Measurements from ENCODE around the gene ZBTB48. TPM values are rescaled to one million over a fixed set of nuclear protein-coding genes. Genes with fewer than 3 reads are reported as not detected.

ZBTB48 gene
- total RNA-seq, 1 experiment from 2014 or later = 41.9 TPM

DNA sequence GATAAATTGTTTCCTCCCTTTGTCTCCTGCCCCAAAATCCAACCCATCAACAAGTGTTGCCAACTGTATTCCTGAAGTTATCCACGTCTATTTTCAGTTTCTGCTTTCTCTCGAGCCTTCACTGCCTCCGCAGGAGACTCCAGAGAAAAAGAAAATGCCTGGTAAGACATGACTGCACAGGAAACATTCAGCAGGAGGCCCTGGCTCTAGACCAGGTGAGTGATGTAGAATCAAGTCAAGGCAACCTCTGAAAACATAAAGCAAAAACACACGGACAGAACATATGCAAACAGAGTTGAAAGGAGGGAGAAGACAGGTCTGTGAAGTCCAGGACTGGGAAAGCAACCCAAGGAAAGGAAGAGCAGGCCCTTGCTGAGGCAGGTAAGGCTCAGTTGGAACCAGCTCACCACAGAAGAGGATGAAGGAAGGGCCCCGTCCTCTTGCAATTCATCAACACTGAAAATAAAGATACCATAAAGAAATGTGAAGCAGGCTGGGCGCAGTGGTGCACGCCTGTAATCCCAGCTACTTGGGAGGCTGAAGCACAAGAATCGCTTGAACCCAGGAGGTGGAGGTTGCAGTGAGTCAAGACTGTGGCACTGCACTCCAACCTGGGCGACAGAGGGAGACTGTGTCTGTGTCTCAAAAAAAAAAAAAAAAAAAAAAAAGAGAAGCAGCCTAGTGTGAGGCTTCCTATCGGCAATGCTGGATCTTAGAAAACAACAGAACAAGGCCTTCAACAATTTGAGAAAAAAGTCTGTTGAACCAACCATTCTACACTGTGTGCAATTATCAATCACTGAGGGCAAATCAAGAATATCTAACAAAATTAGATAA, 34.3 kb upstream of the ZBTB48 start:
- no peak overlapping the region for H2AFZ ChIP-seq (ENCODE audit: low read depth, low read length, poor library complexity, severe bottlenecking)
- peaks cover 12% of the 10 kb centered on the region; the same call in 1 of the 2 replicates for H4K20me1 ChIP-seq (ENCODE audit: insufficient read depth)
- intact Hi-C loops (cut with micrococcal nuclease) = no loop called here
- peaks cover 45 to 59% of the 10 kb centered on the region in 2 experiments for H3K36me3 ChIP-seq (ENCODE audit: control insufficient read depth in 1 of 2, insufficient read depth in 2 of 2, low read length in 2 of 2)
- no peak overlapping the region for H3K9ac ChIP-seq (ENCODE audit: low read length)
- RAD21 ChIA-PET (ENCODE audit: low non-redundant PET in 1 of 2, low total read pairs in 2 of 2, uncharacterized antibody in 2 of 2, unreplicated experiment in 2 of 2) = no interaction called here
- no peaks in the 10 kb centered on the region for H3K27me3 ChIP-seq (ENCODE audit: insufficient read depth, low read length)
- TF ChIP-seq SP1 (IDR thresholded peaks at IDR 0.05; ENCODE audit: low read depth) (no peak), TCF7L2 (IDR thresholded peaks at IDR 0.05; ENCODE audit: borderline replicate concordance, extremely low read depth, insufficient read depth, insufficient read length) (no peak), JUND (IDR thresholded peaks at IDR 0.05) (no peak), SRF (IDR thresholded peaks at IDR 0.05; ENCODE audit: low read depth) (no peak), SIN3A (IDR thresholded peaks at IDR 0.05; ENCODE audit: low read depth) (no peak)
- TF ChIP-seq, protein P1, sequence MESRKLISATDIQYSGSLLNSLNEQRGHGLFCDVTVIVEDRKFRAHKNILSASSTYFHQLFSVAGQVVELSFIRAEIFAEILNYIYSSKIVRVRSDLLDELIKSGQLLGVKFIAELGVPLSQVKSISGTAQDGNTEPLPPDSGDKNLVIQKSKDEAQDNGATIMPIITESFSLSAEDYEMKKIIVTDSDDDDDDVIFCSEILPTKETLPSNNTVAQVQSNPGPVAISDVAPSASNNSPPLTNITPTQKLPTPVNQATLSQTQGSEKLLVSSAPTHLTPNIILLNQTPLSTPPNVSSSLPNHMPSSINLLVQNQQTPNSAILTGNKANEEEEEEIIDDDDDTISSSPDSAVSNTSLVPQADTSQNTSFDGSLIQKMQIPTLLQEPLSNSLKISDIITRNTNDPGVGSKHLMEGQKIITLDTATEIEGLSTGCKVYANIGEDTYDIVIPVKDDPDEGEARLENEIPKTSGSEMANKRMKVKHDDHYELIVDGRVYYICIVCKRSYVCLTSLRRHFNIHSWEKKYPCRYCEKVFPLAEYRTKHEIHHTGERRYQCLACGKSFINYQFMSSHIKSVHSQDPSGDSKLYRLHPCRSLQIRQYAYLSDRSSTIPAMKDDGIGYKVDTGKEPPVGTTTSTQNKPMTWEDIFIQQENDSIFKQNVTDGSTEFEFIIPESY (IDR thresholded peaks at IDR 0.05; ENCODE audit: extremely low read depth, insufficient replicate concordance, low read length) = no peak
- H3K9me3 ChIP-seq (ENCODE audit: control insufficient read depth in 1 of 2, insufficient read depth in 1 of 2, low read depth in 1 of 2, low read length in 2 of 2) = no peaks in the 10 kb centered on the region
- POLR2A ChIA-PET = no interaction called here
- BruUV-seq (replicated peaks) = no TSS peak
- no peak for DNase-seq (ENCODE audit: low read depth, low spot score)
- no peak for ATAC-seq
- no peaks in the 10 kb centered on the region for H3K9me2 ChIP-seq (ENCODE audit: insufficient read depth)
- no peak overlapping the region for H3K27ac ChIP-seq (ENCODE audit: low read depth, low read length)
- H3K4me1 ChIP-seq (ENCODE audit: control insufficient read depth in 1 of 2, insufficient read depth in 2 of 2, low read length in 2 of 2) = no peaks in the 10 kb centered on the region
- peaks cover 46% of the 10 kb centered on the region for H3K79me2 ChIP-seq (ENCODE audit: insufficient read depth, low read length)
- no peak overlapping the region for H3K4me3 ChIP-seq (replicated peaks in 1 of 2; ENCODE audit: low read depth in 1 of 2, low read length in 2 of 2)
- CTCF ChIA-PET = no interaction called here
- no peak overlapping the region for H3K4me2 ChIP-seq (ENCODE audit: low read length)

GRCh38 chr1:6546326-6546725, 33.5 kb upstream of the ZBTB48 start:
- H3K79me2 ChIP-seq (ENCODE audit: insufficient read depth, low read length) = peaks cover 51% of the 10 kb centered on the region
- H3K4me1 ChIP-seq (ENCODE audit: control insufficient read depth in 1 of 2, insufficient read depth in 2 of 2, low read length in 2 of 2) = no peaks in the 10 kb centered on the region
- no peaks in the 10 kb centered on the region for H3K27me3 ChIP-seq (ENCODE audit: insufficient read depth, low read length)
- no peak overlapping the region for H3K4me3 ChIP-seq (replicated peaks in 1 of 2; ENCODE audit: low read depth in 1 of 2, low read length in 2 of 2)
- no peak for TF ChIP-seq EZH2phosphoT487 (IDR thresholded peaks at IDR 0.05; ENCODE audit: borderline replicate concordance)
- no peak for TF ChIP-seq SRF (IDR thresholded peaks at IDR 0.05; ENCODE audit: low read depth)
- ChIA-PET RAD21 (ENCODE audit: low non-redundant PET in 1 of 2, low total read pairs in 2 of 2, uncharacterized antibody in 2 of 2, unreplicated experiment in 2 of 2) (no interaction called here), CTCF (no interaction called here), POLR2A (no interaction called here)
- H3K4me2 ChIP-seq (ENCODE audit: low read length) = no peak overlapping the region
- no TSS peak for BruUV-seq (replicated peaks)
- H3K9ac ChIP-seq (ENCODE audit: low read length) = no peak overlapping the region
- DNase-seq (ENCODE audit: low read depth, low spot score) (no peak), ATAC-seq (no peak)
- no peak overlapping the region for H2AFZ ChIP-seq (ENCODE audit: low read depth, low read length, poor library complexity, severe bottlenecking)
- H3K9me2 ChIP-seq (ENCODE audit: insufficient read depth) = no peaks in the 10 kb centered on the region
- no peak overlapping the region for H3K27ac ChIP-seq (ENCODE audit: low read depth, low read length)
- peaks cover 12% of the 10 kb centered on the region; the same call in 1 of the 2 replicates for H4K20me1 ChIP-seq (ENCODE audit: insufficient read depth)
- intact Hi-C loops (cut with micrococcal nuclease) = no loop called here
- no peaks in the 10 kb centered on the region for H3K9me3 ChIP-seq (ENCODE audit: control insufficient read depth in 1 of 2, insufficient read depth in 1 of 2, low read depth in 1 of 2, low read length in 2 of 2)
- peaks cover 44 to 58% of the 10 kb centered on the region in 2 experiments for H3K36me3 ChIP-seq (ENCODE audit: control insufficient read depth in 1 of 2, insufficient read depth in 2 of 2, low read length in 2 of 2)

Data from HCT116 (cell line).